Kidney capillary endothelial cell (primary cell): Measurements from ENCODE around the gene ABHD17C.

ENCODE experiments used
- DNase-seq: peaks from one replicate; pipeline ENCODE4 v3.0.0-alpha.2; 2018; ENCODE audit warnings: low spot score

ABHD17C gene

DNA sequence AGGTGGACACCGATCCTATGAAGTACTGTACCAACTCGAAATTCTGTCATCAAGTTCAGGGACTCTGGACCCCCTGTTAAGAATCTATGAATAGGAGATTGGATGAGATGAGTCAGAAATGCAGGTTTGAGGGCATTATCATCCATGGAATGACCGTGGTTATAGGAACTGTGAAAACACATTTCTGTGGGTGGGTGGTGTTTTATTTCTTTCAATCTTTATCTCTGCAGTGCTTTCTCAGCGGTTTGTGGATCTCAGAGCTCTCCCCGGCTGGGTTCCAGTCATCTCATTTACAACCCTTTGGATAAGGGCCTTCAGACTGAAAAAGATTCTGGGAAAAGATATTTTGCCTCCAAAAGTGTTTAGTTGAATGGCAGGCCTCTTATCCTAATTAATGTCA lies 5.4 kb upstream of the ABHD17C start:
- no peak for DNase-seq

DNA sequence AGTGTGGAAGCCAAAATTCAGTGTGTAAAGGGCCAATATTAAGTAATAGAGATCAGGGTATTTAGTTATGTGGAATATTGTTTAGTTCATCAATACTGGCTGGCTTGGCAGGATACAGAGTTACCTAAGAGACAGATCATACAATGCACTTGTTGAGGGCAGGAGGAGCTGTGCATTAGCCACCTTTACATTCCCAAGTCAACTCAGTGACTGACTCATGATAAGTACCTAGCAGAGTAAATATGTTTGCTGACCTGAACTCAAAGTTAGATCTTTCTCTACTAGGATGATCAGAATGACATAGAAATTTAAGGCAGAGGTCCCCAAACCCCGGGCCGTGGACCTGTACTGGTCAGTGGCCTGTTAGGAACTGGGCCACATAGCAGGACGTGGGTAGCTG lies 3.5 kb upstream of the ABHD17C start:
- no peak for DNase-seq

DNA sequence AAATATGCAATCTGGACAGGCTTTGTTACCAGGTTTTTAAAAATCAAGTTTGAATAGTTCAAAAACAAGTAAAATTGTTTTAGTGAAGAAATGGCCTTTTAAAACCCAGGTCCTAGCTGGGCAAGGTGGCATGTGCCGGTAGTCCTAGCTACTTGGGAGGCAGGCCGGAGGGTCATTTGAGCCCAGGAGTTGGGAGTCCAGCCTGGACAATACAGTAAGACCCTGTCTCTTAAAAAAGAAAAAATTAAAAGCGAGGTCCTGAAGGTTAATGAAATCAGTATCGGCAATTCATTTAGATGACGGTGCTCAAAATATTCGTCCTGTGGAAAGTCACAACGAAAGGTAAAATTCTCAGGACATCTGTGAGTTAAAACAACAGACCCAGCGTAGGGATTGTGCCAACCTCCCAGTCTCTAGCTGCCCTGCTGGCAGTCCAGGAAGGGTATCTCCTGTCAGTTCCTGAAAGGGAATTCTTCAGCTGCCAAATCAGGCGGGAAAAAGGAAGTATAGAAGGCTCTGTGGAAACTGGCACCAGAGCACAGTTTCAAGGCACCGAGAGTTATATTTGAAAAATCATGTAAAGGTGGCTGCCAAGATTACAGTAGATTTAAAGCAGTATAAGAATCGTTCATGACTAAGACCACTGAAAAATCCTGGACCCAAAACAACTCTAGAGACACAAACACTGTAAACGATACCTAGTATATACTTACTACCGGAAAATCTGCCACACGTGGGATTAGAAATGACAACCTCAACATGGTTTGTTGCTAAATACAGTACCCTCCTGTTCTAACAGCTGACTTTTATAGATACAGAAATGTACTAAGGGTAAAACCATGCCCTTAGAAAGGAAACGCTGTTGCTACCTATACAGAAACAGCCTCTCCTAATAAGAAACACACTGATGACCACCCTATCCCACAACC lies 1.2 kb upstream of the ABHD17C start:
- DNase-seq, result peak; percentile 29

DNA sequence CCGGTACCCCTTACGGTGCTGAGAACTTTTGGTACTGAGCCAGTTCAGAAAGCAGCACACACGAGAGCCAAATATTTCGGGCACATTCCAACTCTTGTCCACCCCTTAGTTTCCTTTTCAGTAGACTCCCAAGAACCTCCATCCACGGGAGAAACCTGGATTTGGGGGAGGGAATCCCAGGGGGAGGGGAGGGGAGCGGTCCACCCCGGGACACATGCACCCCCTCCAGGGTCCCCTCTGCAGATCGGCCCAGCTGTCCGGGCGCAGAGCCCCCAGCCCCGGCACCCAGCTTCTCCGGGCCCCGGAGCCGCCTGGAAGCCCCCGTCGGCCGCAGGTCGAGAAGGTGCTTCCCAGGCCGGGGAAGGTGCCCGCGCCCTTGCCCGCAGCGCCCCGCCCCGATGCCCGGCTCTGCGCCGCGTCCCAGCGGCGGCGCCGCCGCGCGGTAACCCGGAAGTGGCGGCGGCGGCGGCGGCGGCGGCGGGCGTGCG lies 455 bp upstream of the ABHD17C start:
- DNase-seq, result no peak

DNA sequence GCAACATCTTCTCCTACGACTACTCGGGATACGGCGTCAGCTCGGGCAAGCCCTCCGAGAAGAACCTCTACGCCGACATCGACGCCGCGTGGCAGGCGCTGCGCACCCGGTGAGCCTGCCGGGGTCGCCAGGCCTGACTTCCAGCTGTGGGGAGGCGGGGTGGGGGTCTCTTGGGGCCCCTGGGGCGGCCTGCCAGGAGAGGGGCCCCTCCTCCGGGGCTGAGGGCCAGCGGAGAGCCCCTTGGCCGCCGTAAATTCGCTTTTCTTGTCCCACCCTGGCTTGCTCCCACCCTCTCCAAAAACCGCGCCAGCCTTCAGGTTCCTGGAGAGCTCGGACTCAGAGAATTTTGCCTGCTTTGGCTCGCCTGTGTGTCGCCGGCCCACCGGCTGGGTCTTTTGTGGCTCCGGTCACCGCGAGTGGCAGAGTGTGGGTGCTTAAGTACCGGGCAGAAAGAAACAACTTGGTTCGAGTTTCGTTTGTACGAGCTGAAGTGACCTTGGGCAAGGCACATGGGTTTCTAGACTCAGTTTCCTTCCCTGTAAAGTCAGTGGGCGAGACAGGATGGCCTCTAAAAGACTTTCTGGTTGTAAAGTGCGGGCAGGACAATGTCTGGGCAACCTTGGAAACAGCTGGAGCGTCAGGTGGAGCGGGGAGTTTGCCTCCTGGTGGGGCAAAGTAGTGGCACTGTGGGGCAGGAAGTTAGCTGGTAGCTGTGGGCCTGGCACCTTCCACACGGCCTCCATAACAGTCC lies 976 bp downstream of the ABHD17C start:
- peak; percentile 24 for DNase-seq

DNA sequence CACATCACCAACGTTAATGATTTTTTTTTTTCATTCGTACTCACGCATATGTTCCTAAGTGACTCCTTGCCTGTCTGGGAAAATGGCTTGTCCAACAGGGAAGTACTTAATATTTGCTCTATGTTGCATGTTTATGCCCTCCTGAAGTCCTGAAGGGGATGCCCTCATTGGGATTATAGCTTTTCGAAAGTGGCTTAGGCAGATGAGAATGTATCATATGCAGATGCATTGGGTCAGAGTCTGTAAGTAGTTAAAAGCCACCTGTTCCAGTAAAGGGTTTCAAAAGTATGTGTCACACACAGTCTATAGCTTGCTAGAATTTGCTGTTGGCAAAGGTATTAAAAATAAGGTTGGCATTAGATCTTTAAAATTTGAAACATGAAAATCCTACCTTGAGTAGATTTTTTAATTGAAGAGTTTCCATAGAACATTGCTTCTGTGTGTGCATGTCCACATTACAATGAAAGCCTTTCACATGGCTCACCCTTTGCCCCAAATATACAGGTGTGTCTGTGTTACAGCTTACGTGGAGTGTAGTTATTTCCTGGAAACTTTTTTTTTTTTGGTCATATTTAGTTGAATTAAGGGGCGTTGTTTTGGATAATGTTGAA lies 2.1 kb downstream of the ABHD17C start:
- no peak for DNase-seq

DNA sequence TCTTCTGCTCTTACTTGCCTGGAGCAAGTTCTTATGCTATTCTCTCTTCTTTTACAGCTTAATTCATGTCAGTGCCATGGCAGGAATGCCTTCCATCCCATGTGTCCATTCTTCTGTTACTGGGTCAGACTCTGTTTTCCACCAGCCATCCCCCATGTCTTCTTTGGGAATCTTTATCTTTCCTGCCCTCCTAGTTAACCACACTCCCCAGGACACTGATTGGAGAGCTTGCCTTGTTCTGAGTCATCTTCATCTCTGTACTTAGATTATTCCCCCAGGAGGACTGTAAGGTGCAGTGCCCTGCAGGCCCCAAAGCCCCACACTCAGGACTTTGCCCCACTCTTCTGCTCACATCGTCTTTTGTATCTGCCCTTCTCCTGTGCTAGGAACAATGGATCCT lies 3.6 kb downstream of the ABHD17C start:
- DNase-seq, result no peak

DNA sequence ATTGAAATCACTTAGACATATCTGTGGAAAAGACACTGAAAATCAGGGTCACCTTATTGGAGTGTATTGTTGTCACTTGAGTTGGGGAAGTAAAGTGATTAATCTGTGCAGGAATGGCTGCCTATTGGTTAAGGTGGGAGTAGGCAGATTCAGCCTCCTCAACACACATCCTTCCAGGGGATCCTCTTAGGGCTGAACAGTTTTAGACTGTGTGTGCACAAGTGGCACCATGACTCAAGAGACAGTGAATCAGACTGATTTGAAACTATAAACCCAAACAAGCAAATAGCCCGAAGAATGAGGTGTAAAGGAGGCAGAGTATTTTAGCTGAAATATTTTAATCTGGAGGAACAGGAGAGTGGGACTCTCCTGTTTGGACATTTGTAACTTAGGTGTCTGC lies 4.9 kb downstream of the ABHD17C start:
- DNase-seq, result no peak

DNA sequence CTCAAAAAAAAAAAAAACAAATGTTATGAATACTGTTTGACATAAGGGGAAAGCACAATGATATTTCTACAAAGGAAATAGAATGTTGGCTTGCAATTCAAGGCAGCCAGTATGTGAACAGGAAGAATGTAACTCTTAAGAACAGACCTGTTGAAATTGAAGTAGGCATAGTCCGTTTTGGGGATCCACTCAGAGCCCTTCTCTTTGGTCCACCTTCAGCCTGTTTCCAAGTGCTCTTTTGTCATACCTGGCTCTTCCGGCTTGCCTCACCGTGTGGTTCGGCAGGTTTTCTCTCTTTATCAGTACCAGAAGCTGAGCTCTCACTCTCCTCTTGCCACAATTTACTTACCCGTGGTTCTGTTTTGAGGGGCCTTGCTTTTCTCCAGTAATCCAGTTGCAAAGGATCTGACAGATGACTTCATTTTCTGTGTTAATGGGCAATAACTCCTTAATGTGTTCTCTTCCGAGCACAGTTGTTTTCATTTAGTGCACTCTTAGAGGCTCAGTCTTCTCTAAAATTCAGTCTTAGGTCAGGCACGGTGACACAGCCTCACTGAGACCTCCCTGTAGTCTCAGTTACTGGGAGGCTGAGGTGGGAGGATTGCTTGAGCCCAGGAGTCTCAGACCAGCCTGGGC lies 6.7 kb downstream of the ABHD17C start:
- DNase-seq, result no peak

DNA sequence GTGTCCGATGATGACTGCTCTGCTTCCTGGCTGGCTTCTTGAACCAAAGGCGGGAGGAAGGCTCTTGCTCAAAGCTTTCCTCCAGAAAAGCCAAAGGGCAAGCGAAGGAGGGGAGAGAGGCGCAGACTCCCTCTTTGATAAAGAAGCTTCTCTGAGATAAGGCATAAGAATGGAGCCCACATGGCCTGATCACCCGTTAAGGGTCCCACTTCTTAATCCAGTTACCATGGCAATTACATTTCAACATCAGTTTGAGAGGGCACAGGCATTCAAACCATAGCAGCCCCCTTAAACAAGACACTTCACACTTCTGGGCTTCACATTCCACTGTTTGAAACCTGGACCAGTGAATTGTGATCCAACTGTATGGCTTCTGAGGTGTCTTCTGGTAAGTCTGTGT lies 8.0 kb downstream of the ABHD17C start:
- no peak for DNase-seq

DNA sequence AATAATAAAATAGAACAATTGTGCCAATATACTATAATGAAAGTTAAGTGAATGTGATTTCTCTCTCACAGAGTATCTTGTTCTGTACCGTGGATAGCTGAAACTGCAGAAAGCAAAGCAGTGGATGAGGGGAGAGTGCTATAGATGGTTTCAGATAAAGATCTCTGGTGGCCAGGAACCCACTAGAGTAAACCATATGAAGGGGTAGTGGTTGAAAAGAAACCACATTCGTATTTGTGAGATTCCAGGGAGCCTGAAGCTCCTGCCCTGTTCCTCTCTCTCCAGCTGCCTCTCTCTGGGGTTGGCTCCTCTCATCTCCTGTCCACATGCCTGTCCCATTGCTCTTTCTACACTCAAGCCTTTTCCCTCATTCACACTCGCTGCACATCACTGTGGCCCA lies 8.9 kb downstream of the ABHD17C start:
- DNase-seq, result no peak

DNA sequence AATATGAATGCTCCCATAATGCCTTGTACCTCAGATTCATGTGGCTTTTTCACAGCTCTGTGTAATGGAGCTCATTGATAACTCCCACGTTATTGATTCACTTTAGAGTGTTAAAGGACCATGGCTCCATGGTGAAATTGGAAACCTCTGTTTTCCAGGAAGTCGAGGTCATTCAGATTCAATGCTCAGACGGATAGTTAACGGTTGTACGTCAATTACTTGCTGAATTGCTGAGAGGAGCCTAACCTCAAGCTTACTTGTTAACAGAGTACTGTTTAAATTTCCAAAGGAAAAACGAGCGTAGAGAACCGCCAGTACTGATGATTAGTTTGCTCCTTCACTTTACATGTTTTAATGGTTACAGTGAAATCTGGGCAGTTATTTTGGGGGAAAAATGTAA lies 11.1 kb downstream of the ABHD17C start:
- DNase-seq, result no peak

DNA sequence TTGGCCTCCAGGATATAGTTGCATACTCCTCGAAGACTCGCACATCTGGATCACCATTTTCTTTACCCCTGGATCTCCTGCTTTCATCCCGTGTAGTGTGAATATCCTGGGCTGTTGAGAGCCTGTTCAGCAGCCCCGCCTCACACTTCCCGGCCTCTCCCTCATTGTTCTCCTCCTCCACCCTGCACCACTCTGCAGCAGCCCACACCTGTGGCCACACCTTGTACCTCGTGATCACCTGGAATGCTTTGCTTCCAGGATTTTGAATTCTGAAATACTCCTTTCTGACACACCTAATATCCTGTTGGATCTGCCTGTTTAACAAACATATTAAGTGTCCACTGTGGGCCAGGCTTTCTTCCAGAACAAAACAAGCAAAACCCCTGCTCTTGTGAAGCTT lies 14.4 kb downstream of the ABHD17C start:
- DNase-seq, result no peak

DNA sequence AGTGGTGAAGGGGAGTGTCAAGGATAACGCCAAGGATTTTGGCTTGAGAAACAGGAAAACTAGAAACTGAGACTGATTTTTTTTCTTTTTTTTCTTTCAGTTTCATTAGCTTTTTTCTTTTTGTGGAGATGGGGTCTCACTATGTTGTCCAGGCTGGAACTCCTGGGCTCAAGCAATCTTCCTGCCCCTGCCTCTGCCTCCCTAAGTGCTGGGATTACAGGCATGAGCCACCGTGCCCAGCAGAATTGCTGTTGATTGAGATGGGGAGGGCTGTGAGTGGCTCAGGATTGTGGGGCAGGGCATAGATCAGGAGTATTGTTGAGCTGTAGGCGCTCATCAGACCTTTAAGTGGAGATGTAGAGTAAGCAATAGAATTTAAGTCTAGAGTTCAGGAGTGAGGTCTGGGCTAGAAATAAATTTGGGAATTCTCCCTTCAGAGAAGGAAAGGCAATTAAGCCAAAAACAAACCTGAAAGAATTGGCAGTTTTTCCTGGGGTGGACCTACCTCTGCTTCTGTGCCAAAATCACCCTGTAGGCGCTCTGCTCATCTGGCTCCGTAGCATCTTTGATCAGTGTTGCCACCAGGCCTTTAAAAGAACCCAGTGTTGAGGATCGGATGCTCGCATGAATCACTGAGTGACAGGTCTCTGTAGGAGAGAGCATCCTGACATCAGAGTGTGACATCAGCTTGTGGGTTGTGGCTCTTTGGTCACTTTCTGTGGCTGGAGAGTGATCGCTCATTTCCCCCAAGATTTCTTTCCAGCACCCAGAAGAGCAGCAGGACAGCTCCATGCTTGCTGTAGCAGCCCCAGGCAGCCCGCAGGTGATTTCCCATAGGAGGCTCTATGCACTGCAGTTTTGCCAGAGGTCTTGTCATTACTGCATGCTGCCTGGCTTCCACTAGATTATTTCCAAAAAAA lies 15.8 kb downstream of the ABHD17C start:
- DNase-seq, result no peak

DNA sequence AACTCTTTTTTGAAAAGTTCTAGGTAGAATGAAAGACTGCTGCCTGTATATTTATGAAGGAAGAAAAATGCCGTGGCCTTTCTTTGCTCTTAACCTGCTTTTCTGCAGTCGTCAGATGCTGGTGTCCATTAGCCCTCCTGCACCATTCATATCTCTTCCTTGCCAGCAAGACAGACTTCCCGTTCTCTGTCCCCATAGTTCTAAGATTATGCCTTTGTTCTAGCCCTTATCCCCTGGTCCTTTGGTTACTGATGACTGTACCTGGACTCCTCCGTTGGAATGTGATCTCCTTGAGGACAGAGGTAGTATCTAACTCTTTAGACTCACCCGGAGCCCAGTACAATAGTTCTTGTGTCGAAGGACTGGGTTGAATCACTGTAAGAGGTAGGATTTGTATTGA lies 16.8 kb downstream of the ABHD17C start:
- no peak for DNase-seq

DNA sequence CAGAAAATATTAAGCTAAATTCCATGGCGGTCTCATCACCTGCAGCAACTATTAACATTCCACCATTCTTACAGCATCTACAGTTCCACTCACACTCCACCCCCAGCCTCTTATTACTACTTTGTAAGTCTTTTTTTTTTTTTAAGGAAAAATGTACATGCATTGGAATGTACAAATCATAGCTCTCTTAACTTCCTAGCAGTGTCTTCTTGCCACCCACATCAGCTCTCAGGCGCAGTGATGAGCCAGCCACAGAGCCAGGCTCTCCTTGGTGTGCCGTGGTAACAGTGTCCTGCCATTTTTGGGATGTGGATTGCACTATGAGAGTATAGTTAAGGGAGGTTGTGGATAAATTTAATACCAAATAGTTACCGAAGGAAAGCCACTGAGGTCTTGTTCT lies 17.8 kb downstream of the ABHD17C start:
- no peak for DNase-seq

DNA sequence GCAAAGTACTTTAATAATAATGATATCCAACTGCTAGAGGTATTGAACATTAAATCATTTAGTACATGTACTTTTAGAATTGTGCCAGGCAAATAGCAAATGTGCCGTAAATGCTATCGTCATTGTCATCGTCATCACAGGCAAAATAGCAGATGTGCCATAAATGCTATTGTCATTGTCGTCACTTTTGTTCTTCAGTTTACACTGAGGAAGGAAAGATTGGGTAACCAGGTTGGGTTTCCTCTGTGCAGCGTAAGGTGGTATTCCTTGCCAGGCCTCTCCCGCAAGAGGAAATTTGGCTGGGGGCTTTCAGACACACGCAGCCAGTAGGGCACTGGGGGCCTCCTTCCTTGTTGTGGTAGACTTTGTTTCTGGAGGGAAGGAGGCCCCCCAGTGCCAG lies 26.4 kb downstream of the ABHD17C start:
- DNase-seq, result no peak

DNA sequence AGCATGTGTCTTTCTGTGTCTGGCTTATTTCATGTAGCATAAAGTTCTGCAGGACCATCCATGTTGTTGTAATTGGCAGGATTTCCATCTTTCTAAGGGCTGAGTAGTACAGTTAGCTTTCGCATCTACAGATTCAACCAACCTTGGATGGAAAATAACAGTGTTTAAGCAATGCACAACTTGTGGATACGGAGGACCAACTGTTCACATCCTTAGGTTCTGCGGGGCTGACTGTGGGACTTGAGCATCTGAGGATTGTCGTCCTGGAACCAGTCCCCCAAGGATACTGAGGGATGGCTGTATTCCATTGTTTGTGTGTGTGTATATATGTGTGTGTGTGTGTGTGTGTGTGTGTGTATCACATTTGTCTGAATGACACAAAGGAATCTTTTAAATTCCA lies 27.7 kb downstream of the ABHD17C start:
- DNase-seq, result no peak

DNA sequence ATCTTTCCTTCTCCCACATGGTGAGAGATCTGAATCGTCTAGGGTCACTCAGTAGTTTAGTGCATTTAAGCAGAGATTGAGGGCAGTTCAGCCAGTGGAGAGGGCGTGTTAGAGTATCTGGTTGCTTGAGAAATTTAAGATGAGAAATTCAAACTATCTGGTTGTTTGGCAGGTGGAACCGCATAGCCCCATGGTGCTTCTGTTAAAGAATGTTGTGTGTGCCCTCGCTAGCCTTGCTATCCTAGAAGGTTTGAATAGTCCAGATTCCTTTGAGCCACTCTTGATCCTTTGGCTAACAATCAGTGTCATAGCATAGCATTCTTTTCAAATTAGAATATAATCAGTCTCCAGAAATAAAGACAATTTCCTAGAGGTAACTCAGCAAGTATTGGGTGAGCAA lies 32.1 kb downstream of the ABHD17C start:
- no peak for DNase-seq

DNA sequence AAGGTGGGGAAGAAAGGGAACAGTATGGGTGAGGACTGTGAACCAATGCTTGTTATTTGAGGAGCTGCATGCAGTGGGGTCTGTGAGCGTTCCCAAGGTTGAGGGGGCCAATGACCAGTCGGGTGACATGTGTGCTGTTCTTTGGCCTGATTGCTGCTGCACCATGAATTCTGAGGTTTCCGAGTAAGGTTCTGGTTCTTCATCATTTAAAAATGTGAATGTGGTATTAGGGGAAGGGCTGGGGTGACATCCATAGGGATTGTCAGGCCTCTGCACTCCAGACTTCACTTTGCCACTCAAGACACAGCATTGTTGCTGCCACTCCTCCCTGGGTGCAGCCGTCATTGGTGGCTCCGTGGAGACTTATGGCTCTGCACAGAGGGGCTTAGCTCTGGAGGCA lies 32.5 kb downstream of the ABHD17C start:
- DNase-seq, result no peak

DNA sequence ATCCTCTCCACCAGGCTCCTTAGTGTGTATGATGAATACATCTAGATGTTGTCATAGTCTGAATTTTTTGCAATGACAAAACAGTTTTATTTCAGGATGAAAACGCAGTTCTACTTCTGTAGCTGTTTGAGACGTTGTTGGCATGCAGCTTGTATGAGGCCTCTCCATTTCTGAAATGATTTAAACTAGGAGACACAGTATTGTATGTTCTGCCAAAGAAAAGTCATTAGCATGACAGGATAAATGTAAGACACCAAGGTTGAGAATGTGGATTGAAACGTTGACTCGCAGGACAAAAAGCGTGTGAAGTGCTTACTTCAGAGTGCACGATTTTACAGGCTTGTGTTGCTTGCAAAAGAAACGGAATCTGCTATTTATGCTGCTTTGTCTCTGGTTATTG lies 35.3 kb downstream of the ABHD17C start:
- no peak for DNase-seq
